SK-N-MC (cell line): ENCODE results near the gene ANKFN1.

Experiments used
- DNase-seq: peaks from one replicate; pipeline ENCODE4 v3.0.0-alpha.2; 2011; ENCODE audit warnings: low read depth, low spot score
- H3K27ac ChIP-seq: fragments of 200-600 bp; sonication (generic); 2 replicates; pipeline ENCODE4 v1.5.1; 2016; ENCODE audit warnings: mixed run types
- H3K36me3 ChIP-seq: fragments of 200-600 bp; sonication (generic); 2 replicates; pipeline ENCODE4 v1.6.1; 2017; ENCODE audit warnings: antibody characterized with exemption, low read length, mixed read lengths; ENCODE audit not compliant: insufficient read depth
- H3K4me3 ChIP-seq: fragments of 200-600 bp; sonication (generic); 2 replicates; pipeline ENCODE4 v1.5.1; 2016
- H3K9ac ChIP-seq: fragments of 200-600 bp; sonication (generic); 2 replicates; pipeline ENCODE4 v1.8.0; 2017; ENCODE audit warnings: mixed run types, mixed read lengths; ENCODE audit not compliant: insufficient read length
- H3K9me3 ChIP-seq: fragments of 200-600 bp; sonication (generic); 2 replicates; pipeline ENCODE4 v1.6.1; 2017; ENCODE audit warnings: low read depth, mild to moderate bottlenecking, antibody characterized with exemption, low read length, moderate library complexity, mixed read lengths
- EZH2 ChIP-seq: fragments of 200-600 bp; sonication (generic); IDR thresholded peaks from one replicate; pipeline ENCODE4 v1.6.1; 2017; ENCODE audit warnings: antibody characterized with exemption
- FOXP2 ChIP-seq: optimal IDR thresholded peaks from 2 replicates; pipeline ENCODE3; 2011; ENCODE audit warnings: mild to moderate bottlenecking, moderate library complexity; ENCODE audit not compliant: insufficient read depth; ENCODE audit errors: extremely low read length, control extremely low read depth
- POLR2AphosphoS5 ChIP-seq: IDR thresholded peaks from 2 replicates; pipeline ENCODE4 v1.6.1; 2012; ENCODE audit warnings: mild to moderate bottlenecking, low read depth, low read length, borderline replicate concordance

ANKFN1 gene

DNA sequence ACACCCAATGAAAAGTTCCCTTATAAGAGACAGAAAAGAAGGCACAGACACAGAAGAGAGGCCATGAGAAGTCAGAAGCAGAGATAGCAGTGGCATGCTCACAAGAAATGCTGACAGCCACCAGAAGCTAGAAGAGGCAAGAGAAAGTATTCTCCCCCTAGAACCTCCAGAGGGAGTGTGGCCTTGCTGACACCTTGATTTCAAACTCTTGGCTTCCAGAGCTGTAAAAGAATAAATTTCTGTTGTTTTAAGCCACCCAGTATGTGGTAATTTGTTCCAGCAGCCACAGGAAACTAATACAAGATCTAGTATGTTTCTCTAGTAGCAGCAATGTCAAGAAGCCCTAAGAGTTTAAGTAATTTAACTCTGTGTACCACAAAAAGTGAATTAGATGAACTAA is 353.1 kb downstream of the ANKFN1 start:
- Histone ChIP-seq H3K27ac (no peak overlapping the region), H3K4me3 (no peak overlapping the region), H3K9ac (no peak overlapping the region), H3K9me3 (no peaks in the 10 kb centered on the region), H3K36me3 (no peaks in the 10 kb centered on the region)
- TF ChIP-seq EZH2: no peak
- no peak for TF ChIP-seq FOXP2
- no peak for TF ChIP-seq POLR2AphosphoS5
- no peak for DNase-seq

DNA sequence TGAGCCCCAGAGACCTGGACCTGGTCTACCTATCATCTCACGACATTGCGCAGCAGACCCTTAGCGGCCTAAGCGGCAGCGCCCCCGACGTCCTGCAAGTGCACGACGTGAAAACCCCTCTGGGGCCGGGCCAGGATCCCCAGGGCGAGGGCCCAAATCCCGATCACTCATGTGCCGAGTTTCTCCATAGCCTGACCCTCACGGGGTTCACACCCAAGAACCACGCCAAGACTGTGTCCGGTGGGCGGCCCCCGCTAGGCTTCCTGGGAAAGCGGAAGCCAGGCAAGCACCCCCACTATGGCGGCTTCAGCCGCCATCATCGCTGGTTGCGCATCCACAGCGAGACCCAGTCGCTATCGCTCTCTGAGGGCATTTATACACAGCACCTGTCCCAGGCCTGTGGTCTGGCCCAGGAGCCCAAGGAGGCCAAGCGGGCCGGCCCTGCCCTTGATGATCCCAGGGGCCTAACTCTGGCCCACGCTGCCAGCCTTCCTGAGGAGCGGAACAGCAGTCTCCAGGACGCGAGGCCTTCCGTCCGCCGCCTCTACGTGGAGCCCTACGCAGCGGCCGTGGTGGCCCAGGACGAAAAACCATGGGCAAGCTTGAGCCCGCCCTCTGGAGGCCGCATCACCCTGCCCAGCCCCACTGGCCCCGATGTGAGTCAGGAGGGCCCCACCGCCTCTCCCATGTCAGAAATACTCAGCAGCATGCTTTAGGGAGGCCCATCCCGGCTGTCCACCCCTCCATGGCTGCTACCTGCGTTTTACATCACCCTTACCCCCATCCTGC is 357.5 kb downstream of the ANKFN1 start:
- Histone ChIP-seq H3K36me3 (no peaks in the 10 kb centered on the region), H3K4me3 (no peak overlapping the region), H3K9me3 (no peaks in the 10 kb centered on the region), H3K9ac (no peak overlapping the region), H3K27ac (no peak overlapping the region)
- TF ChIP-seq EZH2 (no peak), POLR2AphosphoS5 (no peak), FOXP2 (no peak)
- no peak for DNase-seq

- TF ChIP-seq EZH2 (no peak), POLR2AphosphoS5 (no peak), FOXP2 (no peak)
- no peaks in the 10 kb centered on the region for H3K9me3 ChIP-seq
- no peak overlapping the region for H3K27ac ChIP-seq
- no peaks in the 10 kb centered on the region for H3K36me3 ChIP-seq
- H3K4me3 ChIP-seq: no peak overlapping the region
- DNase-seq: no peak
- no peak overlapping the region for H3K9ac ChIP-seq
Measured at GRCh38 chr17:56514264-56514663, 361.0 kb downstream of the ANKFN1 start.

DNA sequence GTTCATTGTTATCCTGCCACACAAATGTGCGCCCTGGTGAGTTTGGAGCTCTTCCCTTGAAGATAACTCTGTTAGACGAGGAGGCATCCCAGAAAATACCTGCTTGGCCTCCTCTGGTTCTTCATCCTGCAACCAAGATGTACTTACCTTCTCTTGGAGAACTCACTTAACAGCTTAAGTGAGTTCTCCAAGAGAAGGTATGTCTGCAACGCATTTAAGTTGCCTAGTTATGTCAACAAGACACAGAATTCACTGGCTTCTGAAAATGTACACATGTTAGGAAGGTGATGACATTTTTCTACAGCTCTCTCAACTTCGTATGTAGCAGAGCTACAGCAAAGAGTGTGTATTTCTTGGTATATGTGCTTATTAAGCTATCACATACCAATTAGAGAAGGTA is 361.6 kb downstream of the ANKFN1 start:
- Histone ChIP-seq H3K36me3 (no peaks in the 10 kb centered on the region), H3K27ac (no peak overlapping the region), H3K9me3 (no peaks in the 10 kb centered on the region), H3K9ac (no peak overlapping the region), H3K4me3 (no peak overlapping the region)
- TF ChIP-seq FOXP2 (no peak), EZH2 (no peak), POLR2AphosphoS5 (no peak)
- no peak for DNase-seq

DNA sequence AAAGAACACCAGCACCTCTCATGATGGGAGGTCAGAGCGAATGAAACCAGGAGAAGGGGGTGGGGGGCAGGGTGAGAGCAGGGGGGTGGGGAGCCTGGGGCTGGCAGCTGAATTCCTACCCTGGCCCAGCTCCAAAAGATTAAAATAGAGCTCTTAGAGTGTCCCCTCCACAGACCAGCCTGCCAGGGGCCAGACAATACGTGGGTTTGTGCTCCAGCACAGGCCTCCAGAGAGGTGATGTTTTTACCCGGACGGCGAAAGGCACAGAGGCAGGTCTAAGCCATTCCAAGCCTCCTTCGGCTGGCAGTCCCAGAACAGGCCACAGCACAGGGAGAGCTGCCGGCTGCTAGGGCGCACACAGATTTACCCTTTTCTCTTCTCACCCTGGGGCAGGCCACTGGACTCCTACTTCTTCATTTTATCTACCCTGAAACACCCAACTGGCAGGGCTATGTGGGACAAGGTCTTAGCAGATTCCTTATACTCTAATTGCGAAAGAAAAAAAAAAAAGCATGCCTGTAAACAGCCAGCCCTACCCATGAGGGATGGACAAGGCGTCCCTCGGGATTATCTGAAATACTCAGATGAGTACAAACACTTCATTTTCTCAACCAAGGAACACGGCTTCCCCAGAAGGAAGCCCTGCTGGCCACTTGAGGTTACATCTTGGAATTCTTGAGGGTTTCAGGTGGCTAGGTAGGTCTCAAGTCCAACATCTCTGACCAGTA is 368.3 kb downstream of the ANKFN1 start:
- no peak overlapping the region for H3K27ac ChIP-seq
- no peaks in the 10 kb centered on the region for H3K9me3 ChIP-seq
- H3K9ac ChIP-seq: no peak overlapping the region
- no peak overlapping the region for H3K4me3 ChIP-seq
- TF ChIP-seq FOXP2 (no peak), EZH2 (no peak), POLR2AphosphoS5 (no peak)
- H3K36me3 ChIP-seq: no peaks in the 10 kb centered on the region
- no peak for DNase-seq

- H3K36me3 ChIP-seq: no peaks in the 10 kb centered on the region
- TF ChIP-seq FOXP2: no peak
- TF ChIP-seq POLR2AphosphoS5: no peak
- no peak for TF ChIP-seq EZH2
- H3K9ac ChIP-seq: no peak overlapping the region
Measured at GRCh38 chr17:56523042-56523441, 369.8 kb downstream of the ANKFN1 start.

DNA sequence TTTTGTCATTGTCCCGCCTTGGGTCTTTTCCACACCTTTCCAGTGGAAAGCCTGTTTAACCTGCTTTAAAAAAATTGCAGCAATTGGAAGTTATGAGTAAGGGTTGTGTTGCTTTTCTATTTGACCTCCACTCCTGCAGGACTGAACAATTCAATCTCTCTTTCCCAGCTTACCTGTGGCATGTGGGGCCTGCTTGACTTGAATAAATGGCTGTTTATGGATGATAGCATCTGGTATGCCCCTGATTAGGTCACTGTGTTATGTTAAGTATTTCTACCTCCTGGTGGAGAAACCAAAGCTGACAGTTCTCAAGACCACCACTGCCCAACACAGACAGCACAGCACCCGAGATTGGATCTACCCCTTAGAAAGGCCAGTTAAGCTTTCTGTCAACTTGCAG is 375.4 kb downstream of the ANKFN1 start:
- no peaks in the 10 kb centered on the region for H3K9me3 ChIP-seq
- DNase-seq: no peak
- no peaks in the 10 kb centered on the region for H3K36me3 ChIP-seq
- no peak overlapping the region for H3K27ac ChIP-seq
- no peak overlapping the region for H3K4me3 ChIP-seq
- TF ChIP-seq FOXP2 (no peak), EZH2 (no peak), POLR2AphosphoS5 (no peak)
- no peak overlapping the region for H3K9ac ChIP-seq

More at GRCh38 chr17:56523042-56523441, 369.8 kb downstream of the ANKFN1 start:
- Histone ChIP-seq H3K27ac (no peak overlapping the region), H3K9me3 (no peaks in the 10 kb centered on the region), H3K4me3 (no peak overlapping the region)
- DNase-seq: no peak

GRCh38 chr17:56532926-56533325 is 379.7 kb downstream of the ANKFN1 start:
- no peaks in the 10 kb centered on the region for H3K36me3 ChIP-seq
- no peak overlapping the region for H3K9ac ChIP-seq
- TF ChIP-seq POLR2AphosphoS5: no peak
- TF ChIP-seq FOXP2: no peak
- TF ChIP-seq EZH2: no peak
- H3K9me3 ChIP-seq: no peaks in the 10 kb centered on the region
- no peak overlapping the region for H3K4me3 ChIP-seq
- DNase-seq: no peak
- H3K27ac ChIP-seq: no peak overlapping the region
